Caco-2 (cell line): ENCODE measurements around the gene KLHL30. TPM values are rescaled to one million over a fixed set of nuclear protein-coding genes. Genes with fewer than 3 reads are reported as not detected.

ENCODE experiments used
- BruUV-seq: library from RNA; stranded (reverse); fragments of 400-500 nt; replicated peaks from 2 replicates; lab custom pipeline; 2021; lab: Mats Ljungman, UMichigan
- CTCF ChIA-PET: fragments of 300-600 bp; sonication (Branson Sonifier 250); formaldehyde crosslinking; loops from one replicate; lab custom pipeline; 2022; ENCODE audit warnings: antibody characterized with exemption; lab: Charles Lee
- POLR2A ChIA-PET: fragments of 300-600 bp; sonication (Branson Sonifier 250); formaldehyde crosslinking; loops from one replicate; lab custom pipeline; 2022; ENCODE audit warnings: antibody characterized with exemption; lab: Charles Lee
- DNase-seq, 2 experiments: peaks; one replicate each; pipeline versions ENCODE4 v3.0.0 to v3.0.0-alpha.2; 2020 to 2022
- H3K27me3 ChIP-seq: replicated peaks from 2 replicates; pipeline ENCODE4 v1.6.0; 2011; ENCODE audit warnings: low read length; ENCODE audit not compliant: control insufficient read depth, insufficient read depth
- H3K36me3 ChIP-seq: 2 replicates; pipeline ENCODE4 v1.5.1; 2011; ENCODE audit warnings: low read length; ENCODE audit not compliant: control insufficient read depth, insufficient read depth
- H3K4me1 ChIP-seq: fragments of 250-450 bp; sonication (Bioruptor Pico); 2 replicates; pipeline ENCODE4 v1.5.1; 2020; ENCODE audit warnings: mild to moderate bottlenecking
- H3K4me3 ChIP-seq: 2 replicates; pipeline ENCODE4 v1.5.1; 2011; ENCODE audit warnings: low read depth, mild to moderate bottlenecking, control low read depth, low read length
- H3K9me3 ChIP-seq: fragments of 250-450 bp; sonication (Bioruptor Pico); 2 replicates; pipeline ENCODE4 v1.5.1; 2020; ENCODE audit warnings: mild to moderate bottlenecking, moderate library complexity
- H3K27ac Mint-ChIP-seq: one replicate; pipeline ENCODE4 v1.8.0; 2022; ENCODE audit warnings: mixed read lengths; ENCODE audit not compliant: unreplicated experiment
- H3K27me3 Mint-ChIP-seq: one replicate; pipeline ENCODE4 v1.8.0; 2022; ENCODE audit warnings: mixed read lengths; ENCODE audit not compliant: insufficient read depth, unreplicated experiment
- H3K36me3 Mint-ChIP-seq: one replicate; pipeline ENCODE4 v1.8.0; 2022; ENCODE audit warnings: mild to moderate bottlenecking, mixed read lengths; ENCODE audit not compliant: insufficient read depth, unreplicated experiment
- H3K4me1 Mint-ChIP-seq: one replicate; pipeline ENCODE4 v1.8.0; 2022; ENCODE audit warnings: low read depth, mixed read lengths; ENCODE audit not compliant: unreplicated experiment
- H3K4me3 Mint-ChIP-seq: one replicate; pipeline ENCODE4 v1.8.0; 2022; ENCODE audit warnings: mild to moderate bottlenecking, moderate library complexity, mixed read lengths; ENCODE audit not compliant: unreplicated experiment
- H3K9me3 Mint-ChIP-seq: one replicate; pipeline ENCODE4 v1.8.0; 2022; ENCODE audit warnings: mixed read lengths; ENCODE audit not compliant: unreplicated experiment
- CTCF ChIP-seq, 2 experiments: fragments of 200-600 bp in 1 of 2; IDR thresholded peaks; 1 replicate in 1 of 2; 2 replicates in 1 of 2; pipeline versions ENCODE4 v1.5.1 to v1.8.0; 2011 to 2022; ENCODE audit warnings: antibody characterized with exemption in 1 of 2, control low read depth in 1 of 2, inconsistent platforms in 1 of 2, low read depth in 1 of 2, low read length in 1 of 2, mild to moderate bottlenecking in 1 of 2, moderate library complexity in 1 of 2; ENCODE audit not compliant: insufficient read depth in 1 of 2, severe bottlenecking in 1 of 2, unreplicated experiment in 1 of 2
- intact Hi-C: fragments of 100-400 bp; cut with micrococcal nuclease; formaldehyde crosslinking; loops from one replicate; pipeline ENCODE4 v1.10.0; 2022; ENCODE audit not compliant: unreplicated experiment
- total RNA-seq: library from RNA; stranded (reverse); gene quantifications from 2 replicates; pipeline ENCODE4 v1.2.3, GENCODE V29; 2022

The KLHL30 gene
- total RNA-seq, 1 experiment from 2014 or later: 0.36 TPM

DNA sequence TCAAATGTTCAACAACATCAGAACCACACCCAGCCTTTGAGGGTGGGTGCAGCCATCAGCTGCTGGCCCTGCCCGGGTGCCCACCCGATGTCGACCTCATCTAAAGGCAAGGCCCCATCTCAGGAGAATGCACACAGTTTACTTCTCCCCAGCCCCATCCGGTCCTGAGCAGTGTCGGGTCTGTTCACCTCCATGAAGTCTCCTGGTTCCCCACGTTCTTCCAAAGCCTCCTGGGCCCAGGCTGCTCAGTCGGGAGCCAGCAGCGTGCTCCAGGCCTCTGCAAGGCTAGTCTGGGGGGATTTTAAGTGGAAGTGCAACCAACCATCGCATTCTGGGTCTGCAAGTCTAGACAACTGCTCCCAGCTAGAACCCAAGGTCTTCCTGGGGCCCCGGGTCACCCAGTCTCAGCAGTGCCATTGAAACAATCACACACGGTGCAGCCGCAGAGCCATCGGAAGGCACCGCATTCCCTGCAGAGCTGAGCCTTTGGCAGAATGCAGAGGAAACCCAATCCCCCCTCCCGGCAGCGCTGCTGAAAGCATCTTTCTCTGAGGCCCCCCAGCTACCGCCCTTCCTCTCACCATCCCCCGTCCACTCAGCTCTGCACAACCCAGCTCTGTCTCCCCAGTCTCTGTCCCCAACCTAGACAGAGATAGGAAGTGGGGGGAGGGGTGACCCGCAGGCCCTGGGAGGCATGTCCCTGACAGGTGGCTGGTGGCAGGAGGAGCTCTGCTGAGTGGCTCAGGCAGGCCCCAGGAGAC is 29.9 kb upstream of the KLHL30 start:
- CTCF ChIA-PET: interaction anchor here (0.6 kb wide), 1 partner anchor 20 kb away, joined by 7 read pairs; no protein-coding TSS in a partner anchor
- Mint-ChIP-seq H3K36me3 (no peaks in the 10 kb centered on the region), H3K27me3 (no peaks in the 10 kb centered on the region), H3K4me1 (no peaks in the 10 kb centered on the region), H3K4me3 (no peak overlapping the region), H3K27ac (no peak overlapping the region), H3K9me3 (peaks cover 9% of the 10 kb centered on the region)
- TF ChIP-seq CTCF (IDR thresholded peaks at IDR 0.05; ENCODE audit: insufficient read depth in 1 of 2, low read depth in 1 of 2, low read length in 1 of 2, severe bottlenecking in 1 of 2, unreplicated experiment in 1 of 2): no peak
- no peaks in the 10 kb centered on the region for H3K36me3 ChIP-seq
- DNase-seq: peak in 1 of 2 experiments; percentile 25
- H3K9me3 ChIP-seq: no peaks in the 10 kb centered on the region
- POLR2A ChIA-PET: no interaction called here
- no peaks in the 10 kb centered on the region for H3K4me1 ChIP-seq
- BruUV-seq: no TSS peak
- H3K4me3 ChIP-seq: no peak overlapping the region
- no peaks in the 10 kb centered on the region for H3K27me3 ChIP-seq
- intact Hi-C loops: no loop called here

DNA sequence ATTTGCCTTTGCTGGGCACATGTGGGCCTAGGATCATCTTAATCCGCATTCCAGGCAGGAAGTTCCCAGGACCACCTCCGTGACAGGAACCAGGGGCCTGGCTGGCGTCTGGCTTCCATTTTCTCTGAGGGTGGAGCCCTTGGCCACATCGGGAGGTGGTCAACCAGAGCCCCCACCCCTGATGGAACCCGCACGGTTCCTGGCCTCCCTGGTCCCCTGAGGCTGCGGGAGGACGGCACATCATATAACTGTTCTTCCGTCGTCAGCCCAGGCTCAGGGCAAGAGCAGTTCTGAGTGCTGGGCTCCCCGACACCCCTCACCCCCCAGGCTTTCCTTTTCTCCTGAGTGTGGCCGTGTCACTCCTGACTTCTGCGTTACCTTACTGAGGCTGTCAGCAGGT is 24.9 kb upstream of the KLHL30 start:
- Mint-ChIP-seq H3K36me3 (no peaks in the 10 kb centered on the region), H3K9me3 (peaks cover 9% of the 10 kb centered on the region), H3K4me3 (no peak overlapping the region), H3K4me1 (no peaks in the 10 kb centered on the region), H3K27ac (no peak overlapping the region), H3K27me3 (peaks cover 4% of the 10 kb centered on the region)
- Histone ChIP-seq H3K9me3 (no peaks in the 10 kb centered on the region), H3K27me3 (no peaks in the 10 kb centered on the region), H3K4me3 (no peak overlapping the region), H3K4me1 (no peaks in the 10 kb centered on the region), H3K36me3 (no peaks in the 10 kb centered on the region)
- intact Hi-C loops: no loop called here
- no TSS peak for BruUV-seq
- CTCF ChIA-PET: no interaction called here
- TF ChIP-seq CTCF (IDR thresholded peaks at IDR 0.05; ENCODE audit: insufficient read depth in 1 of 2, low read depth in 1 of 2, low read length in 1 of 2, severe bottlenecking in 1 of 2, unreplicated experiment in 1 of 2): no peak
- no peak for DNase-seq
- POLR2A ChIA-PET: no interaction called here

GRCh38 chr2:238114331-238114841 is 24.1 kb upstream of the KLHL30 start:
- Mint-ChIP-seq H3K27me3 (peaks cover 4% of the 10 kb centered on the region), H3K4me1 (no peaks in the 10 kb centered on the region), H3K27ac (no peak overlapping the region), H3K9me3 (peaks cover 9% of the 10 kb centered on the region), H3K4me3 (no peak overlapping the region), H3K36me3 (no peaks in the 10 kb centered on the region)
- no peak overlapping the region for H3K4me3 ChIP-seq
- no peaks in the 10 kb centered on the region for H3K27me3 ChIP-seq
- no peaks in the 10 kb centered on the region for H3K9me3 ChIP-seq
- H3K4me1 ChIP-seq: no peaks in the 10 kb centered on the region
- no peaks in the 10 kb centered on the region for H3K36me3 ChIP-seq
- no TSS peak for BruUV-seq
- ChIA-PET POLR2A (no interaction called here), CTCF (no interaction called here)
- TF ChIP-seq CTCF (IDR thresholded peaks at IDR 0.05; ENCODE audit: insufficient read depth in 1 of 2, low read depth in 1 of 2, low read length in 1 of 2, severe bottlenecking in 1 of 2, unreplicated experiment in 1 of 2): no peak
- no peak for DNase-seq
- intact Hi-C loops: no loop called here
